ENCODE results near the gene ARID1B.

GRCh38 chr6:157094038-157094437 lies 316.9 kb downstream of the ARID1B start:
- TF ChIP-seq POLR2AphosphoS5 (IDR thresholded peaks at IDR 0.05; ENCODE audit: low read depth, low read length) (no peak), SIN3A (IDR thresholded peaks at IDR 0.05; ENCODE audit: borderline replicate concordance, insufficient read depth, low read length) (no peak)
